ENCODE data around the gene PACRG. TPM values are rescaled to one million over a fixed set of nuclear protein-coding genes. Genes with fewer than 3 reads are reported as not detected.

The PACRG gene
- polyA plus RNA-seq, 3 donors, result not detected

DNA sequence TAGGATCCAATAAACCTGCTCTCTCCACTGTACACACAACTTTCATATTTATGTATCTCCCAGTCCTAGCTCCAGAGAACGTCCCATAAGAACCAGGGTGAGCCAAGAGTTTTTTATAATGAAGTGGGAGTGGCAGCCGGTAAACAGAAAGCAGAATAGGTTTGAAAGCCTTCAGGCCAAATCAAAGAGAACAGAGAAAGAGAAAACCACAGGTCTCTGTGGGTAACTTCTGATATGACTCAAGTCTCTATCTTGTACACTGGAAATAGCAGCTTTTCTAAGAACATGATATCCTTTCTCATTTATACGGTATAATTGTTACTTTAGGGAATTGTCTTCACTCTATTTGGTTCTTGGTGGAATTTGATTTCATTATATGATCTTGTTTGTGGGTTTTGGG is 273.6 kb downstream of the PACRG start:
- H3K4me1 ChIP-seq (ENCODE audit: control insufficient read depth in 1 of 2, insufficient read depth in 2 of 2, low read length in 2 of 2), result no peaks in the 10 kb centered on the region
- H3K9me3 ChIP-seq (replicated peaks in 1 of 2; ENCODE audit: control insufficient read depth in 1 of 2, insufficient read depth in 1 of 2, low read length in 2 of 2), result peaks cover 16 to 17% of the 10 kb centered on the region in 2 donors
- no peaks in the 10 kb centered on the region for H4K20me1 ChIP-seq (ENCODE audit: insufficient read depth, low read length)
- intact Hi-C loops (cut with micrococcal nuclease), result no loop called here
- Mint-ChIP-seq H3K27me3 (ENCODE audit: low read depth in 3 of 3) (peaks cover 0 to 1% (median 0%) of the 10 kb centered on the region in 3 donors), H3K4me1 (no peaks in the 10 kb centered on the region), H3K9me3 (peaks cover 1 to 8% (median 4%) of the 10 kb centered on the region in 7 donors), H3K4me3 (no peak overlapping the region), H3K36me3 (no peaks in the 10 kb centered on the region), H3K27ac (no peak overlapping the region)
- no peak overlapping the region for H3K4me2 ChIP-seq (replicated peaks; ENCODE audit: extremely low read depth, low read length, poor library complexity, severe bottlenecking)
- no peaks in the 10 kb centered on the region for H3K79me2 ChIP-seq (ENCODE audit: insufficient read depth, low read length)
- TF ChIP-seq, protein P1, sequence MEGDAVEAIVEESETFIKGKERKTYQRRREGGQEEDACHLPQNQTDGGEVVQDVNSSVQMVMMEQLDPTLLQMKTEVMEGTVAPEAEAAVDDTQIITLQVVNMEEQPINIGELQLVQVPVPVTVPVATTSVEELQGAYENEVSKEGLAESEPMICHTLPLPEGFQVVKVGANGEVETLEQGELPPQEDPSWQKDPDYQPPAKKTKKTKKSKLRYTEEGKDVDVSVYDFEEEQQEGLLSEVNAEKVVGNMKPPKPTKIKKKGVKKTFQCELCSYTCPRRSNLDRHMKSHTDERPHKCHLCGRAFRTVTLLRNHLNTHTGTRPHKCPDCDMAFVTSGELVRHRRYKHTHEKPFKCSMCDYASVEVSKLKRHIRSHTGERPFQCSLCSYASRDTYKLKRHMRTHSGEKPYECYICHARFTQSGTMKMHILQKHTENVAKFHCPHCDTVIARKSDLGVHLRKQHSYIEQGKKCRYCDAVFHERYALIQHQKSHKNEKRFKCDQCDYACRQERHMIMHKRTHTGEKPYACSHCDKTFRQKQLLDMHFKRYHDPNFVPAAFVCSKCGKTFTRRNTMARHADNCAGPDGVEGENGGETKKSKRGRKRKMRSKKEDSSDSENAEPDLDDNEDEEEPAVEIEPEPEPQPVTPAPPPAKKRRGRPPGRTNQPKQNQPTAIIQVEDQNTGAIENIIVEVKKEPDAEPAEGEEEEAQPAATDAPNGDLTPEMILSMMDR (IDR thresholded peaks at IDR 0.05), result no peak
- WGBS (ENCODE audit: insufficient coverage), result 50% methylated on average over 1 of the region's 3 CpGs
- no peak overlapping the region for H2AFZ ChIP-seq (ENCODE audit: insufficient read depth, low read depth, low read length, poor library complexity, severe bottlenecking)
- H3K4me3 ChIP-seq (replicated peaks in 1 of 3; ENCODE audit: low read depth in 2 of 3, low read length in 3 of 3), result no peak overlapping the region
- H3K27ac ChIP-seq (ENCODE audit: low read depth in 1 of 2, low read length in 2 of 2), result no peak overlapping the region
- no peaks in the 10 kb centered on the region for H3K27me3 ChIP-seq (ENCODE audit: control insufficient read depth in 2 of 2, insufficient read depth in 2 of 2, low read length in 2 of 2)
- DNase-seq, result no peak
- H3K9ac ChIP-seq (ENCODE audit: insufficient read depth, low read length, poor library complexity, severe bottlenecking), result no peak overlapping the region
- H3K36me3 ChIP-seq (replicated peaks in 1 of 2; ENCODE audit: control insufficient read depth in 1 of 2, insufficient read depth in 2 of 2, low read length in 2 of 2), result no peaks in the 10 kb centered on the region

DNA sequence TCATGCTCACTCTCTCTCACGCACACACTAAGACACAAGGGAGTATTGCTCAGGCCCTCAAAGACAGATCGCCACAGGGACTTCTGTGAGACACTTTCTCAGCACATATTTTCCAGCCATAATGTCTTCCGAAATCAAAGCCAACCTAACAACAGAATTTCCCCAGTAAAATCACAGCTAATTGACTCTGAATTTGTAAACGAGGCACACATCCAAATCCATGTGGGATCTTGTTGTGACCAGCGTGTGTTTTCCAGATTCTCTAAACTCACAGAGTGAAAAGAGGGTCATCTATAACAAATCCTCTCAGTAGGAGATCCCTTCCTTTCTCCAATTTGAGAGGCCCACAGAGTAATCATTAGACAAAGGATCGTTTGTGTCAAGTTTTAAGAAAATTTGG is 280.4 kb downstream of the PACRG start:
- DNase-seq, result no peak
- 81% methylated on average over 4 of the region's 6 CpGs for WGBS (ENCODE audit: insufficient coverage)
- no peaks in the 10 kb centered on the region for H3K36me3 Mint-ChIP-seq

More for the DNA sequence above, 280.4 kb downstream of the PACRG start:
- Mint-ChIP-seq H3K27me3 (ENCODE audit: low read depth in 3 of 3) (peaks cover 0 to 1% (median 0%) of the 10 kb centered on the region in 3 donors), H3K4me3 (no peak overlapping the region), H3K9me3 (peaks cover 0 to 12% (median 4%) of the 10 kb centered on the region in 7 donors), H3K4me1 (no peaks in the 10 kb centered on the region), H3K27ac (no peak overlapping the region)
- Histone ChIP-seq H3K4me2 (replicated peaks; ENCODE audit: extremely low read depth, low read length, poor library complexity, severe bottlenecking) (no peak overlapping the region), H3K79me2 (ENCODE audit: insufficient read depth, low read length) (no peaks in the 10 kb centered on the region), H4K20me1 (ENCODE audit: insufficient read depth, low read length) (no peaks in the 10 kb centered on the region), H3K9me3 (replicated peaks in 1 of 2; ENCODE audit: control insufficient read depth in 1 of 2, insufficient read depth in 1 of 2, low read length in 2 of 2) (peaks cover 16 to 19% of the 10 kb centered on the region in 2 donors), H3K4me1 (ENCODE audit: control insufficient read depth in 1 of 2, insufficient read depth in 2 of 2, low read length in 2 of 2) (no peaks in the 10 kb centered on the region), H3K9ac (ENCODE audit: insufficient read depth, low read length, poor library complexity, severe bottlenecking) (no peak overlapping the region), H3K36me3 (replicated peaks in 1 of 2; ENCODE audit: control insufficient read depth in 1 of 2, insufficient read depth in 2 of 2, low read length in 2 of 2) (no peaks in the 10 kb centered on the region), H2AFZ (ENCODE audit: insufficient read depth, low read depth, low read length, poor library complexity, severe bottlenecking) (no peak overlapping the region), H3K27me3 (ENCODE audit: control insufficient read depth in 2 of 2, insufficient read depth in 2 of 2, low read length in 2 of 2) (no peaks in the 10 kb centered on the region), H3K4me3 (replicated peaks in 1 of 3; ENCODE audit: low read depth in 2 of 3, low read length in 3 of 3) (no peak overlapping the region), H3K27ac (ENCODE audit: low read depth in 1 of 2, low read length in 2 of 2) (no peak overlapping the region)
- intact Hi-C loops (cut with micrococcal nuclease), result no loop called here
- TF ChIP-seq, protein P1 (IDR thresholded peaks at IDR 0.05), result no peak
